Fibroblast of skin of scalp (primary cell): ENCODE data around the gene WDR27.
"Not testable (repeated sequence)": the region's sequence is repeated elsewhere in the genome, so short reads cannot be mapped to it uniquely, and the experiment has no call there.

Experiments
- DNase-seq: peaks from one replicate; pipeline ENCODE4 v3.0.0-alpha.2; 2013

Gene WDR27

DNA sequence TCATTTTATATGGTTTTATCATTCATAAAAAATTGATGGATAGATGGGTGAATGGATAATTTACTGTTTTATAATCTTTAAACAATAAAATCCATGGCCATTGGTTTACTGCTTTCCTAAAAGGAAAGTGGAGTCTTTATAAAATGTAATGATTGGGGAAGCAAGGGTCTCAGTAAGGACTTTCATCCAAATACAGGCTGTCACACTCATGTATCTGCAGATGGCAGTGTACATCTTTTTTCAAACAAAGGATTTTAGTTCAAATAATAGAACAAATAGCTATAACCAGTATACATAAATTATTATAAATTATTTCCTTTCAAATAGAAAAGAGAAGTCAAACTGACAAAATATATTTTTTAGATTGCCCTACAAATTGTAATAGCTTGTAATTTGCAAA lies 190.0 kb downstream of the WDR27 start:
- not testable (repeated sequence) for DNase-seq

DNA sequence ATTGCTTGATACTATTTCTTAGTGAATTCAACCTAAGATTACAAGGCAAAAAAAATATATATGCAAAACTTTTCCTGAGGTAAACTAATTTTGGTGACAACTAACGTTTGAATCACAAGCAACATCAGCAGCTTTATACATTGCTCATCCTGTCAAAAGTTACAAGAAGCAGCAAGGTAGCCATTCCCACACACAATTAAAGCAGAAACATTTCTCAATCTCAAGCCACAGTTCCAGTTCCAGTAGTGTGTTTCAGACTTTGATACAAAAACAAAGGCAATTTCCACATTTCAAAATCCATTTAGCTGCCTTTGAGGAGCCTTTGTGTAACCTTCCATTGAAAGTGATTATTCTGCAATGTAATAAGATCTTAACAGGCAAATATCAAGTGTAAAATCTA lies 191.0 kb downstream of the WDR27 start:
- DNase-seq: no peak

- DNase-seq: no peak
Measured at GRCh38 chr6:169508452-169508851, 193.4 kb downstream of the WDR27 start.

DNA sequence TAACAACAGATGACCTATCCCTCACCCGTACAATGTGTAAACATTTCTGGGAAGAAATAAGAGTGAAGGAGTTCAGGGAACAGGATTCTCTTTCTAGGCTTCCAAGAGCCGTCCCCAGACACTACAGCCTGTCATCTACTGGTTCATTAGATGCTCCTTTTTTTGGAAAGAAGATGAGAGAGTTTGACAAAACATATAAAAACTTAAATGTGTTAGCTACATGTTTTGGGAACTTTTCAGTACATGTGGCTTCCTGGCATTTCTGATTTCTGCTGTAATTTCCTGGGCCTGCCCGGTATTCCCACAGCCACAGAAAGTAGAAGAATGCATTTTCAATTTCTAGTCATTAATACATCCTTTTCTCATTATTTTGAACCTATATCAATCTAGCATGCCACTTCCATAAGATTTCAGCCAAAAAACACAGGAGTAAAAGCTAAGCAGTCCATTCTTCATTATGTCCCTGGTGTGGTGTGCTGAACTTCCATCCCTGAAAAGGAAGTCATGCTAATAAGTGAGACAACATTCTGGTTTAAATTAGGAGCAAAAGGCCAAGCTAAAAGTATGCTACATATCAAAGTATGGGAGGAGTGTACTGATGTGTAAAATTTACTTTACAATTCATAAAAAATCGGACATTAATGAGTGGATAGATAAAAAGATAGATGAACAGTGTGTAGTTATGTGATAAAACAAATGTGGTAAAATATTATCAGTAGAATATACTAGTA lies 198.2 kb downstream of the WDR27 start:
- peak; percentile 56 for DNase-seq

DNA sequence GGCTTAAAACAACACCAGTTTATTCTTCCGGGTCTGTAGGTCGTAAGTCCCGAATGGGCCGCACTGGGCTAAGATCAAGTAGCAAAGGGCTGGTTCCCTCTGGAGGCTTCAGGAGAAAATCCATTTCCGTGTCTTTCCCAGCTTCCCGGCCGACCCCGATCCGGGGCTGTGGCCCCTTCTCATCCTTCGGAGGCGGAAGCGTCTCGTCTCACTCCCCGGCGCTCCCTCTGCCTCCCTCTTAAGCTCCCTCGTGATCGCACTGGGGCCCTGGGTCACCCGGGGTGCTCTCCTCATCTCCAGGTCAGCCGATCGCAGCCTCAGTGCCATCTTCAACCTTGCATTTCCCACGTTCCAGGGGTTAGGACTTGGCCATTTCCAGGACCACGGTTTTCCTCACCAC lies 199.4 kb downstream of the WDR27 start:
- no peak for DNase-seq

DNA sequence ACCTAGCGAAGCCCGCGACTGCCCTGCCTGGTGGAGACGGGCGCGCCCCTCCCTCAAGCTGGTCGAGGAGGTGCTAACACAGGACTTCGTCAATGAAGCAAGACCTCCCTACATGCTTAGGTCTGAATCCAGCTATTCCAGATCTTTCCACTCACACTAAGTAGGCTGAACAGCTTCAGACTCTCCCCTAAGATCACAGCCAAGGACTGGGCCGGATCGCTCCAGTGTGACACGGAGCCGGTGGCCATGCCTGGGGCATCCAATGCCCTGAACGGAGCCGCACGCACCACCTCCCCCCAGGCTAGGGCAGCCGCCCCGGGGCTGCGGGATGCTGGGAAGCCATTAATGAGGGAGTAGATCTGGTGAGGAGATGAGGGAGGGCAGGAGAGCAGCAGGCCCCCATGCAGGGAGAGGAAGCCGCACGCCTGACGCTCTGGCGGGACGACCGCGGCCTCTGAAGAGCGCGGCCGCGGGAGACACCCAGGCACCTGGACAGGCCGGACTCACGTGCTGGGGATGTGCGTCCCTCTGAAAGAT lies 200.0 kb downstream of the WDR27 start:
- DNase-seq: no peak

DNA sequence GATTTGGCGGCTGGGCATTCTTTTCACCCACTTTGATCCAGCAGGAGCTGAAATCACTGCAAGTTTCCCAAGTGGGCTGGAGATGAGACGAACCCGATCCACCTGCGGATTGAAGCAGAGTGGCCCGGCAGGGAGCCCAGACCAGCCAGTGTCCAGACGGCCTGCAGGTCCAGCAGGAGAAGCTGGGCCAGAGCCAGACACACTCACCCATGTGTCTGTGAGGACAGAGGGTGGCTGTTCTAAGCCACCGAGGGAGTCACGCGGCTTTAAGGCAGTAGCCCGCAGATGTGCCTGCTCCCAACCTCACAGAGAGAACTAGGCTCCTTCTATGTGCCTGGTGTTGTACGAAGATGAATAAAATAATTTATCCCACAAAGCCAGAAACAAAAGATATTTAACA lies 200.7 kb downstream of the WDR27 start:
- no peak for DNase-seq

DNA sequence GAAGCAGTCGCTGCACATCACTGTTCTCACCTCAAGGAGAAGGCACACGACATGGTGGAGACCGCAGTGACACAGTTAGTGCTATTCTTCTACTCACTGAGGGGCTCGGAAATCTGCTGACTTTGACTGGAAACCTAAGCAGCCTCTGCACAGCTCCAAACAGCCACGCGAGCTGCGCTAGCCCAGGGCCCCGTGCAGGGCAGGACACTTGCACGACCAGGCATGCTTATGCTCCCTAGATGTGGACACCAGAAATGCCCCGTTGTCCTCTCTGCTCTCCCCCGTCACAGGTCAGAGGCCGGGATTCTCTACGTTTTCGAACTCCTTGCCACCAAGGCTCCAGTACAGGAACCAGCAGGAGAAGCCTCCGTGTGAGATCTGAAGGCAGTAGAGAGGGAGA lies 201.1 kb downstream of the WDR27 start:
- DNase-seq: no peak

GRCh38 chr6:169499848-169500247 lies 202.0 kb downstream of the WDR27 start:
- DNase-seq: no peak

- DNase-seq: peak; percentile 25
Measured at GRCh38 chr6:169498916-169499513, 202.8 kb downstream of the WDR27 start.

GRCh38 chr6:169495601-169496000 lies 206.2 kb downstream of the WDR27 start:
- DNase-seq: peak; percentile 70

- no peak for DNase-seq
Measured at GRCh38 chr6:169494038-169494437, 207.8 kb downstream of the WDR27 start.

DNA sequence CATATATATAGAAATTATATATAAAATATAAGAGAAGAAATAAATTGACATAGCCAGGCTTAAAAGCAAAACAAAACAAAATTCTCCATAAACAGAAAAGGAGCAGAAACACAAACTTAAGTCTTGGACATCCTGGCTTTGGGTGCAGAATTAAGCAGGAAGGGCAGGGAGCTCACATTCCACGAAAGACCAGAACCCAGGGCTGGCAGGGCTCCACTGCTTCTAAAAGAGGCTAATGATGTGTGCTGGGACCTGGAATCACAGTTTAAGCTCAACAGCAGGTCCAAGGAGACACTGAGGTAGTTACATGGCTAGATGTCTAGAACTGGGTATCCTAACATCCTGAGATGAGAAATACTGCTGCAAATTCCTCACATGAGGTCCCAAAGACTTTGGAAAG lies 210.3 kb downstream of the WDR27 start:
- DNase-seq: no peak

DNA sequence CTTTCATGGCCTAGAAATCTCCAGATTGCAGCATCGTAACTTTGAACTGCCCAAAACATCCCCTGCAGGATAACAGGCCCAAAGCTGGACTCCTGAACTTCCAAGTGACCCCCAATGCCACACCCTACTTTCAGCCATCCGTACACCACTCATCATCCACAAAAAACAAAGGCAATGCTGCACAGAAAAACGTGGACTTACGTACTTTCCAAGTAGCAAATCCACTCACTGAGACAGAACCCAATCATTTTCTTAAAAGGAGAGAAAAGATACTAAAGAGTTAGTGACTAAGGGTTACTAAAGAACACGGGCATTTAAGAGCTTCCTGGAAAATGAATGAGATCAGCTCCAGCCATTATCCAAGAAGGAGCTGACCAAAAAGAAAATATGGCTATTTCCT lies 211.0 kb downstream of the WDR27 start:
- DNase-seq: no peak

DNA sequence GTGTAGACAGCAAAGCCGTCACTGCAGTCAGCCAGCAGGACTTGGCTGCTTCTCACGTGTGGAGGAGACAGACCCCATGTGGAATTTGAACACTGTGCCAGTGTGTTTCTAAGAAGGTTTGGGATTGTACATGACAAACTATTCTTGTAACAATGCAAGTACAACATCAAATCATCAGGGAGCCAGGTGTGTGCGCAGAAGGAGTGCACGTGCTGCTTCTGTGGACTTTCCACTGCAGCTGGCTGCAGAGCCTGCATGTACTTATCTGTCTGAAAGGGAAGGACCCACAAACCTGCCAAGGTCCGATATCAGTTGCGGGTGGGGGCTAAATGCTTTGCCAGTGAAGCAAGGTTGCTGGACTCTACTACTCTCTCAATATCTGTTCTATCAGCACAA lies 211.6 kb downstream of the WDR27 start:
- DNase-seq: no peak

- DNase-seq: peak; percentile 34
Measured at GRCh38 chr6:169489563-169490245, 212.1 kb downstream of the WDR27 start.

DNA sequence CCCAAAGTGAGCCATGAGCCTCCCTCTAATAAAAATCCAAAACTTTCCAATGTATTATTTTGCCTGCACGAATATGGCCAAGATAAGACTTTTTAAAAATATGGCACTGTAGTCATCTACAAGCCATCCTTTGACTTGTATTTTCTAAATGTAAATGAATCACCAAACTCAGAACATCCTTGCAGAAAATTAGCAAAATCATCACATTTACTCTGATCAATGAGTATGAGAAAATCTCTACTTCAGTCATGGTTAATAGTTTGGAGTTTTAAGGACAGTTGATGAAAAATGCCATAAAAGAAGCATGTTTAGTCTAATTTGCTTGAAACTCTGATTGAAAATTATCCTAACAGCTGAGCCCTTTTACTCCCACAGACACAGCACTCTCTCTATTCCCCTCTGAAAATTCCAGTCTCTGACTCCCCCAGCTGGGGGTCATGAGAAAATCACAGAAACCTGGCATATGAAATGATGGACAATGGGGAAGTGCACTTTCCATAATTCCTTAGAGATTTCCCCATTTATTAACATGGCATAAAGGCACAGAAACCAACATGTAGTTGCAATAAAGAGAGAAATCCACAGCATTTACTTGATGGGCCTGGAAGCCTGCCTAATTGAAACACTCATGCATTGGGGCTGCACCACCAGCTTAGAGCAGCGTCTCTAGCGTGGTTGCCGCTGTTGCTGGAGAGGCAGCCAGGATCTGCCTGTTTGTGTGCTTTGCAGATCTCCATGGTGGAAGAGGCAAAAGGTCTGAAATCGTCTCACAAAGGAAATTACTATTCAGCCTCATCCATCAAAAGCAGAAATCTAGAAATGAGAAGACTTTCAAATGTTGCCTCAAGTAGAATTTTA lies 214.0 kb downstream of the WDR27 start:
- DNase-seq: peak; percentile 64

GRCh38 chr6:169479783-169480495 lies 221.9 kb downstream of the WDR27 start:
- DNase-seq: no peak

- DNase-seq: no peak
Measured at GRCh38 chr6:169474362-169474761, 227.5 kb downstream of the WDR27 start.

DNA sequence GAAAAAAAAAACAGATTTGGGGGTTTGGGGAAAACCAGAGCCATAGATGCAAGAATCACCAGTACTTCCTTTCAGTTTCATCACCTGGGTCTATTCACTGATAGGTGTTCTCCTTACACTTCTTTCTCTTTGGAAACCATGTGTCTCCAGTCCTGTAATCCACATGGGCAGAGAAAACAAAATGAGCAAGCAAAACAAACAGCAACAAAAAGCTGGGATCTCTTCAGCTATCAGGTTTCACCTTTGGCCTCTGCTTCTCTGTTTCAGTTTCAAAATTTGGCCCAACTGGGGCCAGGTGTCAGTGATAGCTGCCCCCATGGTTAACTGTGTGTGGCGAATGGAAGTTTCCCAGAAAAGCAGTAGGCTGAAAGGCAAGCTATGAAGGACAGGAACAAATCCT lies 228.2 kb downstream of the WDR27 start:
- DNase-seq: no peak

GRCh38 chr6:169472786-169473416 lies 228.9 kb downstream of the WDR27 start:
- DNase-seq: no peak

DNA sequence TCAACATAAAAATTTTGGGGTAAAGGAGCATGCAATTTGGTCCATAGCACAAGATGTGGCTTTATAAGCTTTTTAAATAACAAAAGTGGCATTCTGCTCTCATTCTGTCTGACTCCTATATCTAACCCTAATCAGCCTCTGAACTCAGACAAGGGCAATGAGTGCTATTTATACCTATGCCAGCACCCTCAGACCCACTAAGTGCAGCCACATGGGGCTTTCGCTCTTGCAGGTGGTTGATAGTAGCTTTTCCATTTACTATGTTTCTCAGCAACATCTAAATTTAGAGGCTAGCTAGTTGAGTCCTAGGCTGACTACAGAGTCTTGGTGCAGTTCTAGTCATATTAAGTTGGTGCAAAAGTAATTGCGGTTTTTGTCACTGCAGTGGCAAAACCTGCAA lies 231.0 kb downstream of the WDR27 start:
- DNase-seq: no peak
